ENCODE results near the gene VPS26B.
"Not testable (repeated sequence)": the region's sequence is repeated elsewhere in the genome, so short reads cannot be mapped to it uniquely, and the experiment has no call there.

VPS26B gene

DNA sequence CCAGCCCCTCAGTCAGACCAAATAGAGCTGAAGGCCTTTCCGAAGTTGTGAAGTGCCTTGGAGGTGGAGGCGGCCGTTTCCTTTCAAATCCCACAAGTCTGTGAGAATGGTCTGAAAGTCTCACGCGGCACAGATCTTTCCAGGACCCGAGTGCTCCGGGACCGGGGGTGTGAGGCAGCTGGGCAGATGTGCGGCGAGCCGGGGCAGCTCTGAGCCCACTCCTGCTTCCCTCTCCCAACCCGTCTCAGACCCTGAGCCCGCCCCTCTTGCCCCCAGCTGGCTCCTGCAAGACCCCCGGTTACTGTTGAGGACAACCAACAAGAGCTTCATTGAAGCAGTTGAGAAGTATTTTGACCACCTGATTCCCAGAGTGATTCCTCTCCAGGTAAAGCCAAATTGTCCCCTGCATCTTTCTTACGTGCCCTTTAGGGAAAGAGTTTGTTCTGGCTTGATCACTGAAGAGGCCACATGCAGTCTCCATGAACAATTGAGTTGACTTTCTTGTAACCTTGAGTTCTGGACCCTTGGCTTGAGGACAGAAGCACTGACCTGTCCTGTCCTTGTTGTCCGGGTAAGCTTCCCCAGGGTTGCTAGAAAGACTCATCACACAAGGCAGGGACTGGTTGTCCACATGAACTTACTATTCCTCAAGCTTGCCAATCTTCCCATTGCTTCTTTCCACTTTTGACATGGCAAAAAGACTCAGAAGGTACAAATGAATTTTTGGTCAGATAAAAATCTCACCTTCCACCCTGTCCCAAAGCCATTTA is 59.2 kb downstream of the VPS26B start:
- no peak for DNase-seq

GRCh38 chr11:134284349-134284748 is 59.9 kb downstream of the VPS26B start:
- not testable (repeated sequence) for DNase-seq

DNA sequence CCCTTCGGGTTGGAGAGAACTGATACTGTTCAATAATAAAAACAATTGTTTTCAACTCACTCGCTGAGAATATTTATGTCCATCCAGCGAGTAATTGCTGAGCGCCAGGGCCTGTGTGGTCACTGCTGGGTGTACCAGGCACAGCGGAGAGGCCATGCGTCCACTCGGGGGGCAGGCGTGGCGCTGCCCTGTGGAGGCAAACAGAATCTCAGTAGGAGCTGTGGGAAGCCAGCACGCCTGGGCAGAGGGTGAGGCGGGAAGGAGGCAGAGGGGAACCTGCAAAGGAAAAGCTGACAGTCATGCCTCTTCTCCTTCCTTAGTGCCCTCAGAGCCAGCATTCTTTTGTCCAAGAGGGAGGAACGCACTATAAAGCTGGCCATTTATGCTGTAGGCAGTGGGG is 63.1 kb downstream of the VPS26B start:
- DNase-seq: no peak

- no peak for DNase-seq
These were observed 64.0 kb downstream of the VPS26B start for GRCh38 chr11:134288486-134288885.

GRCh38 chr11:134289167-134289566 is 64.7 kb downstream of the VPS26B start:
- DNase-seq: no peak

DNA sequence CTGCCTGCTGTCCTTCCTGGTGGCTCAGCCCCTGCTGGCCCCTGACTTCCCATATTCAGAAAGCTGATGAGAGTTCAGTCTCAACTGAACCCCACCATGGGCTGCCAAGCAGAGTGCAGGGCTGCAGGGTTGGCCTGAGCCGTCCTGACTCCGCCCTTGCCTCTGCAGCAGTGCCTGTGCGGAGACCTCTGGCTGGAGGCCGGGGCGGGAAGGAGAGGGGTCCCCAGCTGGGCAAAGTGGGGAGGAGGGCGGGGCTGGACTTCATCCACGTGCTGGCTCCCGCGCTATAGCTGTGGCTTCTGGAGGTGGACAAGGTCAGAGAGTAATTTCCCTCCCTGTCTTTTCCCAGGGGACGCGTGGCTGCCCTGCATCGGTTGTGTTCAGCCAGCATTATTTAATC is 65.3 kb downstream of the VPS26B start:
- no peak for DNase-seq

- no peak for DNase-seq
These were observed 66.2 kb downstream of the VPS26B start for GRCh38 chr11:134290646-134291045.

GRCh38 chr11:134291196-134291595 is 66.7 kb downstream of the VPS26B start:
- no peak for DNase-seq

DNA sequence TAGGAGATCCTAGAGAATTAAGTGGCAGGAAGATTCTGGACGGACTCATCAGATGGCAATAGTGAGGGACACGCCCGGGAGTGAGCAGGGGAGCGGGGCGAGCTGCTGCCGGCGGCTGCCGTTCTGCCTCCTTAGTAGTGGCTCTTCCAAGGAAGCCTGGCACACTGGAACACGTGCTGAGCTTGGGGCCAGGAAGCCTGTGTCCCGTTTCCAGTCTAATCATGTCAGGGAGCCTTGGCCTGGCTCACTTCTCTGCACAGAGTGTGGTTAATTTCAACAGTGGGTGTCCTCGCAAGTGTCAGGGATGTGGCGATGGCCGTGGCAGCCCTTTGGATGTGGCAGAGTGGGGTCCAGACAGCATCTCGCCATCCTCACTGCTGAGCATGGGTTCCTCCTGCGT is 68.2 kb downstream of the VPS26B start:
- no peak for DNase-seq

- DNase-seq: no peak
These were observed 68.9 kb downstream of the VPS26B start for GRCh38 chr11:134293119-134294113.

GRCh38 chr11:134294664-134295063 is 70.2 kb downstream of the VPS26B start:
- no peak for DNase-seq
